DND-41 (cell line): Measurements from ENCODE around the gene BMP7.

Experiments used
- ATAC-seq: fragments of 200-7000 bp; cut with Tn5 transposase; 3 replicates; pipeline ENCODE4 v1.9.1; 2021; ENCODE audit warnings: low read depth; ENCODE audit not compliant: insufficient read depth
- DNase-seq: peaks from one replicate; pipeline ENCODE4 v3.0.0-alpha.2; 2020
- H2AFZ ChIP-seq: 2 replicates; pipeline ENCODE4 v1.6.0; 2012; ENCODE audit warnings: low read depth, low read length
- H3K27ac ChIP-seq: 2 replicates; pipeline ENCODE4 v1.5.1; 2012; ENCODE audit warnings: low read length, inconsistent platforms
- H3K27me3 ChIP-seq: fragments of 200-600 bp; sonication (generic); 2 replicates; pipeline ENCODE4 v1.6.0; 2012; ENCODE audit warnings: low read length, mild to moderate bottlenecking, inconsistent platforms; ENCODE audit not compliant: insufficient read depth, poor library complexity
- H3K36me3 ChIP-seq: 2 replicates; pipeline ENCODE4 v1.5.1; 2012; ENCODE audit warnings: low read length, inconsistent platforms; ENCODE audit not compliant: insufficient read depth
- H3K4me1 ChIP-seq: 2 replicates; pipeline ENCODE4 v1.5.1; 2012; ENCODE audit warnings: mild to moderate bottlenecking, low read length; ENCODE audit not compliant: insufficient read depth
- H3K4me2 ChIP-seq: 2 replicates; pipeline ENCODE4 v1.6.0; 2012; ENCODE audit warnings: mild to moderate bottlenecking, moderate library complexity, low read length, inconsistent platforms; ENCODE audit not compliant: insufficient read depth
- H3K4me3 ChIP-seq, 2 experiments: fragments of 200-600 bp in 1 of 2; shearing (Covaris generic) in 1 of 2; 2 replicates each; pipeline ENCODE4 v1.5.1; 2012 to 2016; ENCODE audit warnings: inconsistent platforms in 2 of 2, low read length in 2 of 2, mild to moderate bottlenecking in 2 of 2, low read depth in 1 of 2, moderate library complexity in 1 of 2
- H3K79me2 ChIP-seq: 2 replicates; pipeline ENCODE4 v1.6.0; 2012; ENCODE audit warnings: low read length, inconsistent platforms; ENCODE audit not compliant: insufficient read depth
- H3K9ac ChIP-seq: 2 replicates; pipeline ENCODE4 v1.6.0; 2012; ENCODE audit warnings: low read depth, mild to moderate bottlenecking, inconsistent platforms, low read length, moderate library complexity
- H3K9me3 ChIP-seq: 2 replicates; pipeline ENCODE4 v1.5.1; 2012; ENCODE audit warnings: low read length, moderate library complexity, mild to moderate bottlenecking, inconsistent platforms; ENCODE audit not compliant: insufficient read depth, severe bottlenecking
- H4K20me1 ChIP-seq: 2 replicates; pipeline ENCODE4 v1.6.0; 2012; ENCODE audit warnings: low read length; ENCODE audit not compliant: insufficient read depth
- CTCF ChIP-seq: IDR thresholded peaks from 2 replicates; pipeline ENCODE4 v1.5.1; 2012; ENCODE audit warnings: borderline replicate concordance, low read length, moderate library complexity, mild to moderate bottlenecking; ENCODE audit not compliant: poor library complexity, severe bottlenecking; ENCODE audit errors: extremely low read depth
- EZH2 ChIP-seq: IDR thresholded peaks from 3 replicates; pipeline ENCODE4 v1.6.1; 2012; ENCODE audit warnings: borderline replicate concordance, low read depth, mild to moderate bottlenecking, moderate library complexity, low read length, inconsistent platforms; ENCODE audit not compliant: severe bottlenecking

BMP7 gene

GRCh38 chr20:57256205-57256604 lies 10.2 kb downstream of the BMP7 start:
- no peak overlapping the region for H3K4me3 ChIP-seq
- H3K9me3 ChIP-seq, result no peaks in the 10 kb centered on the region
- H2AFZ ChIP-seq, result no peak overlapping the region
- no peak for TF ChIP-seq EZH2
- no peak for TF ChIP-seq CTCF
- no peak overlapping the region for H3K27ac ChIP-seq
- no peaks in the 10 kb centered on the region for H3K79me2 ChIP-seq
- H3K4me2 ChIP-seq, result no peak overlapping the region
- no peak overlapping the region for H3K9ac ChIP-seq
- DNase-seq, result no peak
- peaks cover 20% of the 10 kb centered on the region for H3K27me3 ChIP-seq
- H3K36me3 ChIP-seq, result no peaks in the 10 kb centered on the region
- no peak for ATAC-seq
- H3K4me1 ChIP-seq, result peaks cover 8% of the 10 kb centered on the region
- no peaks in the 10 kb centered on the region for H4K20me1 ChIP-seq

GRCh38 chr20:57255183-57255582 lies 11.3 kb downstream of the BMP7 start:
- no peak overlapping the region for H3K27ac ChIP-seq
- H3K4me2 ChIP-seq, result no peak overlapping the region

GRCh38 chr20:57252559-57253162 lies 13.8 kb downstream of the BMP7 start:
- no peak overlapping the region for H2AFZ ChIP-seq
- no peak overlapping the region for H3K27ac ChIP-seq
- no peak overlapping the region for H3K4me2 ChIP-seq

More at GRCh38 chr20:57255183-57255582, 11.3 kb downstream of the BMP7 start:
- Histone ChIP-seq H3K4me1 (peaks cover 18% of the 10 kb centered on the region), H3K9ac (no peak overlapping the region), H3K79me2 (no peaks in the 10 kb centered on the region), H3K27me3 (peaks cover 16% of the 10 kb centered on the region), H3K9me3 (no peaks in the 10 kb centered on the region), H3K36me3 (no peaks in the 10 kb centered on the region), H3K4me3 (no peak overlapping the region), H2AFZ (no peak overlapping the region), H4K20me1 (no peaks in the 10 kb centered on the region)
- no peak for TF ChIP-seq EZH2
- TF ChIP-seq CTCF, result no peak
- ATAC-seq (no peak), DNase-seq (no peak)

More at GRCh38 chr20:57252559-57253162, 13.8 kb downstream of the BMP7 start:
- no peak for ATAC-seq
- Histone ChIP-seq H3K9me3 (no peaks in the 10 kb centered on the region), H3K9ac (no peak overlapping the region), H3K36me3 (no peaks in the 10 kb centered on the region), H3K4me1 (peaks cover 40% of the 10 kb centered on the region), H4K20me1 (no peaks in the 10 kb centered on the region), H3K4me3 (no peak overlapping the region), H3K79me2 (no peaks in the 10 kb centered on the region), H3K27me3 (peaks cover 3% of the 10 kb centered on the region)
- no peak for TF ChIP-seq CTCF
- no peak for TF ChIP-seq EZH2
- no peak for DNase-seq
